Measurements from ENCODE around the gene ALDH6A1. TPM values are rescaled to one million over a fixed set of nuclear protein-coding genes. Genes with fewer than 3 reads are reported as not detected.

The ALDH6A1 gene
- total RNA-seq, 1 donor from 2014 or later, result 17.9 TPM

Other genes starting within 250 kb of the ALDH6A1 start
- 1.3 and 1.8 TPM in 2 replicates for gene PTGR2, start 232.6 kb downstream of the ALDH6A1 start, total RNA-seq
- gene ZNF410, start 197.6 kb downstream of the ALDH6A1 start, total RNA-seq, result 42.9 and 52.4 TPM in 2 replicates
- gene FAM161B, start 134.4 kb downstream of the ALDH6A1 start, total RNA-seq, result 1.7 and 2.8 TPM in 2 replicates
- 12.4 and 16.5 TPM in 2 replicates for gene COQ6, start 134.2 kb downstream of the ALDH6A1 start, total RNA-seq
- 5.0 and 6.3 TPM in 2 replicates for gene ENTPD5, start 65.2 kb downstream of the ALDH6A1 start, total RNA-seq
- 0.40 and 0.44 TPM in 2 replicates for gene BBOF1, start 65.1 kb downstream of the ALDH6A1 start, total RNA-seq
- 6.5 and 10.3 TPM in 2 replicates for gene LIN52, start 503 bp upstream of the ALDH6A1 start, total RNA-seq
- not detected in 2 replicates for gene VSX2, start 155.0 kb upstream of the ALDH6A1 start, total RNA-seq
- gene ABCD4, start 218.5 kb upstream of the ALDH6A1 start, total RNA-seq, result 32.5 and 51.2 TPM in 2 replicates